GM21423 (cell line): ENCODE data around the gene RAB3A.

Experiments
- ATAC-seq: cut with Tn5 transposase; IDR thresholded peaks from one replicate; pipeline ENCODE4 v1.9.1; 2021; ENCODE audit warnings: mild to moderate bottlenecking, moderate library complexity; ENCODE audit not compliant: unreplicated experiment

RAB3A gene

DNA sequence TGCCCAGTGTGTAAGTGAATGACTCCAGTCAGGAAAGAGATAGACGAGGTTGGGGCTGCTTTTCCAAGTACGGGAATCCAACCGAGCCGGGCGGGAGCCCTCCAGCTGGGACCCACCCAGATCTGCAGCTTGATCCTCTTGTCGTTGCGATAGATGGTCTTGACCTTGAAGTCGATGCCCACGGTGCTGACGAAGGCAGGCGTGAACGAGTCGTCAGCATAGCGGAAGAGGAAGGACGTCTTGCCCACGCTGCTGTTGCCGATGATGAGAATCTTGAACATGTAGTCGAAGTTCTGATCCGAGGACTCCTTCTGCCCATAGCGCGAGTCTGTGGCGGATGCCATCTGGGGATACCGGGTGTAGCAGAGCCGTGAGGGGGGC is 1.5 kb downstream of the RAB3A start:
- no peak for ATAC-seq

DNA sequence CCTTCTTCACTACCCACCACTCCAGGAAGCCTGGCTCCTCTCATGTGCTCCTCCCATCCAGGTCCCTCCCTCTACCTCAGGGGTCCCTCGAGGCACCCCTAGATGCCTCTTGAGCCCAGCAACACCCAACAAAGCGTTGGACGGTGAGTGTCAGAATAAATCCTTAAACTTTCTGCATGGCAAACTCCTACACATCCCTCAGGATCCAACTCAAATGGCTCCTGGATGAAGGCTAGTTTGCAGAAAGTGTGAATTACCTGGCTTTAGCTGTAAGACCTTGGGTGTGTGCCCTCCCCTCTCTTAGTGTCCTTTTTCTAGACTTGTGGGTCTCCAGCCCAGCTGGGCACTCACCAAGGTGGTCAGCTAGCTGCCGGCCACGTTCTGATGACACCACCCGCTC is 5.5 kb downstream of the RAB3A start:
- no peak for ATAC-seq

DNA sequence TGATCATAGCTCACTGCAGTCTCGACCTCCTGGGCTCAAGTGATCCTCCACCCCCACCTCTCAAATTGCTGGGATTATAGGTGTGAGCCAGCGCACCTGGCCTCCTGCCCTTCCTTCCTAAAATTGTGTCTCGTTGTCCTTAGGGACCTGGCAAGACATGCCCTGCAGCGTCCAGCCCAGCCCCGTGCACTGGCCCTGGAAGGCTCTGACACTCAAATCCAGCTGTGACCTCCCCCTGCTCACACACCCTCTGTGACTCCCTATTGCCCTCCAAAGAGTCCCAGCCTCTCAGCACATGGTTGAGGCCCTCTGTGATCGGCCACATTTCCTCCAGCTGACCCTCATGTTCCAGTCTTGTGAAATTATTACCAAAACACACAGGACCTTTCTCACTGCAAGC is 5.9 kb downstream of the RAB3A start:
- ATAC-seq = no peak

DNA sequence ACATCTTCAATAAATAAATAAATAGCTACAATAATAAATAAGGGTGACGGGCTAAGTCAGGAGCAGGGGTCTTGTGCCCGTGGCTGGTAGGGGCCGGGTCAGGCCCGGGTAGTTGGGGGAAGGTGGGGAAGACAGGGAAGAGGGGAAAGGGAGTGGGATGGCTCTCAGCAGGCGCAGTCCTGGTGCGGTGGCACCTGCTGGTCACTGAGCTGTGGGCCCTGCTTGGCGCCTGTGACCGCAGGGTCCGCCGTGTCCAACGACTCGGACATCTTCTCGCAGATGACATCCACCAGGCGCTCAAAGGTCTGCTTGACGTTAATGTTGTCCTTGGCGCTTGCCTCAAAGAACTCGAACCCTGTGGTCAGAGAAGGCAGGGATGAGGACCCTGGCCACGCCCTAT is 6.5 kb downstream of the RAB3A start:
- no peak for ATAC-seq

DNA sequence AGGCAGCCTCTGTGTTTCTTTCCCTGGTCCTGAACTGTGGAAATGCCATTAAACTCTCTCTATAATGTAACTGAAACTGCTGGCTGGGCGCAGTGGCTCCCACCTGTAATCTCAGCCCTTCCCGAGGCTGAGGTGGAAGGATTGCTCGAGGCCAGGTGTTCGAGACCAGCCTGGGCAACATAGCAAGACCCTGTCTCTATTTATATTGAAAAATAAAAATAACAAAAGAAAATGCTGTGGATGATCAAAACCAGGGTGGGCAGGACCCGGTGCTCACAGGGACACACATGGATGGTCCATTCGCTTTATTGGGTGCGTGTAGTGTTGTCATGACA is 7.4 kb downstream of the RAB3A start:
- ATAC-seq = no peak

DNA sequence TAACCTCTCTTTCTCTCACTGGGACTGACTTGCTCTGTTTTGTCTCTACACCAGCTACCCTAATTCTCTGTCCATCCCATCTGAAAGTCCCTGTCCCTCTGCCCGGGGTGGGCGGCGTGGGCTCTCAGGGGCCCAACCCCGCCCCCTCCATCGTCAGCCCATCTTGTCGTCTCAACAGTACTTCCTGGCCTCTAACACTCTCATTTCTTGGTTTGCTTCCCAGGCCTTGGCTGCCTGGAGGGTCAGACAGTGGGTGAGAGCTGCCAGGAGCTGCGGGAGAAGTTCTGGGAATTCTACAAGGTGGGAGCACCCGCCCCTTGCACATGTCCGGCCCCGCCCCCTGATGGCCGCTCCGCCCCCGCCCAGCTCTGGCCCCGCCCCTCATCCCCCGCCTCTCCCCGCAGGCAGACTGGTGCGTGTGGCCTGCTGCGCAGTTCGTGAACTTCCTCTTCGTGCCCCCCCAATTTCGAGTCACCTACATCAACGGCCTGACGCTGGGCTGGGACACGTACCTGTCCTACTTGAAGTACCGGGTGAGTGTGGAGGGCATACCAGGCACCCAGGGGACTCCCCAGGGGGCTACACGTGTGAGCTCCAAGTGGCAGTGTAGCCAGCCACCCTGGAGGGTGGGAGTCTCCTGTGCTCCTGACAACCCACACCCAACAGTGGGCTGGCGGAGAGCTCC is 9.1 kb downstream of the RAB3A start:
- no peak for ATAC-seq

DNA sequence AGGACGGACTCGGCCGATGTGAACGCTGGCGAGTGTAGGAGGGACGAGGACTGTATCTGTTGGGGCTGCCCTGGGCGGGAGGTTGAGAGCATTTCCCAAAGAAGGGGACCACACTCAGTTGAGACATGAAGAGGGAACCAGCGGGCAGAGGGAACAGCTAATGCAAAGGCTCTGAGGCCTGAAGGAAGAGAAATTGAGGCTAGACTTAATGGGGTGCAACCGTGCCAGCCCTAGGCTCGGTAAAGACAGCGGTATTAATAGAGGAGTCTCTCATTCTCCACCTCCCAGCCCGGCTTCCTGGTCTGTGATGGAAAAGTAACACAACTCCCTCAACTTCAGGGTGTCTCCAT is 9.7 kb downstream of the RAB3A start:
- ATAC-seq = no peak

DNA sequence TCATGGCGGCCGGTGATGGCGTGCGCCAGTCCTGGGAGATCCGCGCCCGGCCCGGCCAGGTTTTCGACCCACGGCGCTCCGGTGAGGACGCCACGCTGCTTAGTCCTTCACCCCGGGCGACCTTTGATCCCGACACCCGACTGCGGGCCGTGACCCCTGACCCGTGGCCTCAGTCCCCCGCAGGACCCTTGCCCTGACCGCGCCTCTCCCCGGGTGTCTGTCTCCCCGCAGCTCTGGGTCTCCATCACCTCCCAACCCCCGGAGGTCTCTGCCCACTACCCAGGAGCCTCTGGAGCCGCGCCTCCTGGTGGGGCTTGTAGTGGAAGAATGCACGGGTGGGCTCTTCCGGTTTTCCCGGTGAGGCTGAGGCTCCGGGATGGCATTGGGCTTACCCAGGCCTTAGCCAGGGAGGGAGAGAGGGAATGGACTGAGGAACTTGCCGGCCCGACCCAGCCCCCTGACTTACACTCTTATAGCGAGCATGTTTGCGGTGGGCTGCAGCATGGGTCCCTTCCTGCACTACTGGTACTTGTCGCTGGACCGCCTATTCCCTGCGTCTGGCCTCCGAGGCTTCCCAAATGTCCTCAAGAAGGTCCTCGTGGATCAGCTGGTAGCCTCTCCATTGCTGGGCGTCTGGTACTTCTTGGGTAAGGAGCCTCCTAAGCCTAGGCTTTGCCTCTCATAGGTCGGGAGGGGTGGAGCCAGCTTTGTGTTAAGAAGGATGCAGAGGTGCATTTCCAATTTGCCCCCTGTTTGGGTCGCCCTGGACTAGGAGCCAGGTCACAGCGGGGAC is 10.3 kb downstream of the RAB3A start:
- ATAC-seq = peak; percentile 15

DNA sequence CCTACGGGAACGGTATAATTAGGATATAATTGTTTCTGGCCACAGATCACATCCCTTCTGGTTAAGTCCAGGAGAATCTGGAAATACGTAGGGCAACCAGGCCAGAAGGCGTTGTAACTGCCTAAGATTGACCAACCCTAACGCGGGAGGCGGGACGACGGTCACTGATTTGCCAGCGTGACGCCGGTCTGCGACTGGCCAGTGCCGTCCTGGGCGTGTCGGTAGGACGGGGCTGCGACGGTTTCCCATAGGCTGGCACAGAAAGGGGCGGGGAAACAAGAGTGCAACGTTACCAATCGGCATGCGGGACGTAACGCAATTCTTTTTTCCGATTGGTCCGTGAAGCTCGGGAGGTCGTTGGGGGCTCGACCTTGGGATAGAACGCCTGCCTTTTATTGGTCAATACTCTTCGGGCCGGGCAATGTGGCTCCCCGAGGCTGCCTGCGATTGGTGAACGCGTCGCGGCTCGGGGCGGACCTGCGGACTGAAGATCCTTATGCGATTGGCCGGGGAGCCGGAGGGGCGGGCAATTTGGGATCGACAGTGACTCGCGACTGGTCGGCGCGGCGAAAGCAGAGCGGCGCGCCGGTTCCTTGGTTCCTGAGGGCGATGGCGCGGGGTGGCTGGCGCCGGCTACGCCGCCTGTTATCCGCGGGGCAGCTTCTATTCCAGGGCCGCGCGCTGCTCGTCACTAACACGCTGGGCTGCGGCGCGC is 11.0 kb downstream of the RAB3A start, which contains the start of gene MPV17L2:
Gene MPV17L2, plus strand, starts transcription at position 546 of the 715 bp plus-strand sequence. Its CDS starts 64 bp downstream, at position 610.
- ATAC-seq = peak; percentile 79

DNA sequence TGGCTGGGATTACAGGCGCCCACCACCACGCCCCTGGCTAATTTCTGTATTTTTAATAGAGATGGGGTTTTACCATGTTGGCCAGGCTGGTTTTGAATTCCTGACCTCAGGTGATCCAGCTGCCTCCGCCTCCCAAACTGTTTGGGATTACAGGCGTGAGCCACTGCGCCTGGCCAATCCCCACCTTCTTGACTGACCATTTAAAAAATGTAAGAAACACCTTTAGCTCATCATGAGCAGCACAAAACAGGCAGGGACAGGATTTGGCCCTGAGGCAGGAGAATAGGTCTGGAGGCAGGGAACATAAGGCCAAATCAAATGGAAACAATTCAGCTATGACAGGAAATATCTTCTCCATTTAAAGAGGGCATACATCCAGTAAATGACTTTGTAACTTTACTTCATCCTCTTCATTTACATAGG is 12.2 kb downstream of the RAB3A start:
- no peak for ATAC-seq

DNA sequence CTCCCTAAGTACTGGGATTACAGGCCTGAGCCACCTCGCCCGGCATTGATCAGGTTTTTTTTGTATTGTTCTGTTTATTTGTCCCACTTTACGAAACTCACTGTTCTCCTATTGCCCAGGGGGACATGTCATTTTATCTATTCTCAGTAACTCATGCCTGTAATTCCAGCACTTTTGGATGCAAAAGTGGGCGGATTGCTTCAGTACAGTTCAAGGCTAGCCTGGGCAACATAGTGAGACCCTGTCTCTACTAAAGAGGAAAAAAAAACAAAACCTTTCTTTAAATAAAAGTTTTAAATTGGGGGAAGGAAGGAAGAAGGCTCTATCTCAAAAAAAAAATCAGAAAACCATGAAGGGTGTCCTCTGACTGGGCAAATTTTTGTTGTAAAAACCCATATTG is 13.6 kb downstream of the RAB3A start:
- ATAC-seq = no peak

DNA sequence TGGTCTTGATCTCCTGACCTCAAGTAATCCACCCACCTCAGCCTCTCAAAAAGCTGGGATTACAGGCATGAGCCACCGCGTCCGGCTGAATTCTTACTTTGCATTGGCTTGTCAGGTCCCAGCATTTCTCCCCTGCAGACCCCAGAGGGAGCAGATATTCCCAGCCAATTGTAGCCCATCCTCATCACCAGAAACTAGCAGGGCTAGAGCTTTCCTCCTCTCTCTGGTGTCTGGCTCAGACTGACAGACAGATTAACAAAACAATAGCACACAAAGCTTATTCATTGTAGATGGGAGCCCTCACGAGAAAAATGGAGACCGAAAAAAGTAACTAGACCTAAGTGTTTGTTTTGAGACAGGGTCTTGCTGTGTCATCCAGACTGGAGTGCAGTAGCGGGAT is 18.3 kb downstream of the RAB3A start:
- ATAC-seq = no peak

DNA sequence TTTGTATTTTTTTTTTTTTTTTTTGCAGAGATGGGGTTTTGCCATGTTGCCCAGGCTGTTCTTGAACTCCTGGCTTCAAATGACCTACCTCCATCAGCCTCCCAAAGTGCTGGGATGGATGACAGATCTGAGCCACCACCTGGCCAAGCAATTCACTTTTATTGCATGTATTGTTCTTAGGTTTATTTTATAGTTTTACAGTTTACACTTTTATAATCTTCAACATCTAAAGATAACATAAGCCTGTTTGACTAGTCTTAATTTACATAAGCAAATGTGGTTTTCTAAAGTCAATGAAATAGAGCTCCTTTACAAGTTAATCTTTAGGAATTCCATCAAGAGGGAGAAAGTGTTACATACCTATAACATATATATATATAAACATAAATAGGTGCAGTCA is 20.3 kb downstream of the RAB3A start:
- ATAC-seq = no peak

DNA sequence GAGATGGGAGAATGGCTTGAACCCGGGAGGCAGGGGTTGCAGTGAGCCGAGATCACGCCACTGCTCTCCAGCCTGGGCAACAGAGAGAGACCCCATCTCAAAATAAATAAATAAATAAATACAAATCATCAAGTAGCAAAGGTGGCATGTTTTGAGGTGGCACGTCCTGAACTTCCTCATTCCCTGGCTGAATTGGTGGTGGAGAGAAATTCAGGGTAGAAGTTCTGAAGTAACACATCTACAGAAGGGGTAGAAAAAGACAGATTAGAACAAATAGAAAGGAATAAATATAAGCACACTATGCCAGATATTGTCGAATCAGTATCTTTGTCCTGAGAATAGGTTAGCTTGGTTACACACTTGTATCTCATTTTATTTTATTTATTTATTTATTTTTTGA is 23.9 kb downstream of the RAB3A start:
- no peak for ATAC-seq

DNA sequence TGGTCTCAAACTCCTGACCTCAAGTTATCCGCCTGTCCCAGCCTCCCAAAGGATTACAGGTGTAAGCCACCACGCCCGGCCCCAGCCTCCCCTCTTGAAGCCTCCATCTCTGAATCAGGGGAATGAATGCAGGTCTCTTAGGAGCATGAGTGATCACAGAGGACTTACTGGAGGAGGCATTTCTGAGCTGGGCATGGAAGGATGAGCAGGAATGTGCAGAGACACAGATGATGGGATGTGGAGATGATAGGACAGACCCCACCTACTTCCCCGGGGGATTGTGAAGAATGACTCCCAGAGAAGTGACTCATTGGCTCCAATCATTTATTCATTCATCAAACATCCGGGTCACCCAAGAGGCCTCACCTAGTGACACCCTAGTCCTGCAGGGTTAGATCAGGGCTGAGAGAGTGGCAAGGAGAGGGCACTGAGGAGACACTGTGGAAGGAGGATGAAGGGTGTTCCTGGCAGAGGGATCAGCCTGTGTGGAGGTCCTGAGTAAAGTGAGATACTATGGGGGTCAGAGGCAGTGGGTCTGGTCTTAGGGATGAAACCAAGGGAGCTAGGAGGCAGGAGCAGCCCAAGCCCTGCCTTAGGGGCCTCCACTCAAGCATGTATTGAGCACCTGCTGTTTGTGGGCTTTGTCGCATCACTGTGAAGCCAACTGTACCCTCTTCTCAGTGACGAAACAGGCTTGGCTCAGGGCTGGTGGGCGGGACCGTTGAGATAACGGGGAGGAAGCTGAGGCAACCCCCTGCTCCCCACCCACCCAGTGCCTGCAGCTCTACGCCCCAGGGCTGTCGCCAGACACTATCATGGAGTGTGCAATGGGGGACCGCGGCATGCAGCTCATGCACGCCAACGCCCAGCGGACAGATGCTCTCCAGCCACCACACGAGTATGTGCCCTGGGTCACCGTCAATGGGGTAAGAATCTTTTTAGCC is 27.2 kb downstream of the RAB3A start:
- ATAC-seq = no peak

DNA sequence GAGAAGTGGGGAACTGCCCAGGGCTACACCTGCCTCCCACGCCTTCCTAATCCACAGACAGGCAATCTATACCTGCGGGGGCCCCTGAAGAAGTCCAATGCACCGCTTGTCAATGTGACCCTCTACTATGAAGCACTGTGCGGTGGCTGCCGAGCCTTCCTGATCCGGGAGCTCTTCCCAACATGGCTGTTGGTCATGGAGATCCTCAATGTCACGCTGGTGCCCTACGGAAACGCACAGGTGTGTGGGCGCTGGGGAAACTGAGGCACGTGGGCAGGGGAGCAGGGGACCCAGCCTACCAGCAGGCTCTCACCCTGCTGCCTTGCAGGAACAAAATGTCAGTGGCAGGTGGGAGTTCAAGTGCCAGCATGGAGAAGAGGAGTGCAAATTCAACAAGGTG is 28.9 kb downstream of the RAB3A start:
- no peak for ATAC-seq

DNA sequence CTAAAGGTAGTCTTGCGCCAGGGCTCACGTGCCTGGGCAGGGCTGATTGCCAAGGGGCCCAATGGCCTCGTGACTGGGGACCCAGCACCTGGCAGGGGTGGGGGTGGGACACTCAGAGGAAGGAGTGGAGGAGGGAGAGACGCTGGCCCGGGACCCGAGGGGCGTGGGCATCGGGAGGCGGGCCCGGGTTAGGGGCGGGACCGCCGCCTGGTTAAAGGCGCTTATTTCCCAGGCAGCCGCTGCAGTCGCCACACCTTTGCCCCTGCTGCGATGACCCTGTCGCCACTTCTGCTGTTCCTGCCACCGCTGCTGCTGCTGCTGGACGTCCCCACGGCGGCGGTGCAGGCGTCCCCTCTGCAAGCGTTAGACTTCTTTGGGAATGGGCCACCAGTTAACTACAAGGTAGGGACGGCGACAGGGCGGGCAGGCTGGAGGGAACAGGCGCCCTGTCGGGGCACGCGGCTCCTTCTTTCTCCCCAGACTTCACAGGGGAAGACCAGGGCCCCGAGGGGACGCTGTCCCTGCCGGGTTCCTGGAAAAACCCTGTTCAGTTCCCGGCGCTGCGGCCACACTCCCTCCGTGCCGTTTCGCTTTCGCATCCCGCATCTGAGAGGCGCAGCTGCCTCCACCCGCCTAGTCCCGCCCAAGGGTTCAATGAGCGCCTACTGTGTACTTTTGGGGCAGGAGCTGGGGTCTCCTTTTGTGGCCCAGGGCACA is 30.1 kb downstream of the RAB3A start, which contains the start of gene IFI30:
Gene IFI30, plus strand, starts transcription at position 242 of the 717 bp plus-strand sequence. Its CDS starts 29 bp downstream, at position 271.
- peak; percentile 46 for ATAC-seq

DNA sequence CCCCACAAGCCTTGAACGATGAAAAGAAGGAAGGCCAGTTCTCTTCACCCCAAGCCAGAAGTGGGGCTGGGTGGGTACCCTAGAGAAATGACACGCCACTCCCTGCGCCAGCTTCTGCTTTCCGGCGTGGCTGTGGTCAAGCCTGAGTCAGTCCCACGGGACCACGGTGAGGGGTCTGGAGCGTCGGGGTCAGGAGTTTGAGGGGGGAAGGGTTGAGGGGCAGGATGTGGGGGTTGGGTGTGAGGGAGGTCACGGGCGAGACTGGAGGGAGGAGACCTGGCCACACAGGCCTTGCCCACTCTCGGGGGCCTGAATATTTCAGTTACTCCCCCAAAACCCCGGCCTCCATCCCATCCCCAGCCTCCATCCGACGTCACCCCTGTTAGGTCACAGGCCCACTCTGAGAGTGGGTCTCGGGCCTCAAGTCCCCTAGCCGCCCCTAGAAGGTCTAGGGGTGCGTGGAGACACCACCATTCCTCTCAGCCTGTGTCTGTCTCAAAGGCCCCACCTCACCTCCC is 30.7 kb downstream of the RAB3A start:
- peak; percentile 9 for ATAC-seq

DNA sequence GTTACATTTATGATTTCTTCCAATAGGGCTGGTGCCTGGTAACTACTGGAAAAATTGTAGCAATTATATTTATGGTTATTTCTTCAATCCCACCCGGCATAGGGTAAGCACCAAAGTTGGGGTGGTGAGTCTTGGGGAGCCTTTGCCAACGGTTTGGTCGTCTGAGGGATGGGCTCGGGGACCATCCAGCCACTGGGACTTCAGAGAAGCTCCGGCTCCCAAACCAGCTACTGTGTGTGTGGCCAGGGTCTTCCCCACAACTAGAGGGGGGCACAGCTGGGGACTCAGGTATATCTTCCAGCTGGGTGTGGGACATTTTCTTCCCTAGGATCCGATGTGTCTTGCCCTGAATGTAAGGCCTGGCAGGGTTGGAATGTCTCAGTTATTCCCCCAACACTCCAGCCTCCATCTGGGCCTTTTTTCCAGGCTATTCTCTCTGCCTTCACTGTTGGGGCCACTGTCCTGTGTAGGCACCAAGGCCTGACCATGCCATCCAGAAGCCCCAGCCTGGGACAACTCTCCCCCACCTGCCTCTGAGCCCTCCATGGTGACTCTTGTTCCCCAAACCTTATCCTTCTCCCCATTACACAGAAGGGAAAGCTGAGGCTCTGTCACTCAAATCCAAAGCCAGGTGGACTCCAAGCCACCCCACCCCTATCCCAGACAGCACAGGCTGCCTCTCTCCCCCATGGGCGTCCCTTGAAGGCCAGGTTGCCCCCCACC is 31.4 kb downstream of the RAB3A start:
- ATAC-seq = no peak
